ENCODE data around the gene SERP2. TPM values are rescaled to one million over a fixed set of nuclear protein-coding genes. Genes with fewer than 3 reads are reported as not detected.

SERP2 gene
- total and polyA plus RNA-seq, 2 of the 8 experiments (the other 6 are each of a cell fraction or from before 2014, with no cell fraction given): 2.0 to 2.3 TPM

- no peak for TF ChIP-seq RNF2 (IDR thresholded peaks at IDR 0.05; ENCODE audit: borderline replicate concordance, low read depth, low read length, missing control alignments, poor library complexity, severe bottlenecking)
- no peak for TF ChIP-seq POLR2A (IDR thresholded peaks at IDR 0.05; ENCODE audit: control extremely low read depth in 1 of 2, low read depth in 2 of 2, low read length in 2 of 2)
- TF ChIP-seq KDM1A (IDR thresholded peaks at IDR 0.05; ENCODE audit: borderline replicate concordance, low read length): no peak
- no peak for TF ChIP-seq KDM4A (IDR thresholded peaks at IDR 0.05; ENCODE audit: low read depth, low read length, severe bottlenecking)
Observed at GRCh38 chr13:44422755-44423643, 49.4 kb downstream of the SERP2 start (continued).
